Medulla oblongata (tissue), 1 donor: ENCODE results near the gene TPM1.

Source experiments
- DNase-seq: peaks from one replicate; pipeline ENCODE4 v3.0.0-alpha.2; 2015; ENCODE audit errors: extremely low spot score

TPM1 gene

DNA sequence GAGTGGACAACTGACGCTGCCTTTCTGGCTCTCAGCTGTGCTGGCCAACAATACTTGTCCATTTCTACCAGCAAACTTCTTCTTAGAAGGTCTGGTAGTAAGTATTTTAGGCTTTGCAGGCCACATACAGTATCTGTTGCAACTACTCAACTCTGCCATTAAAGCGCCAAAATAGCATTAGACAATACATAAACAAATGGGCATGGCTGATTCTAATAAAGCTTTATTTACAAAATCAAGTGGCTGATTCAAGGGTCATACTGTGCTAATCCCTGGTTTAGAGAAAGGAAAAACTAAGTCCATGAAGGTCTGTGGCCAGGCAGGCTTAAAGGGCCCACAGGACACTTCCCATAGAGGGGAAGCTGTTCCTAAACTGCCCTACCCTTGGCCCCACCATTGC, 26.3 kb upstream of the TPM1 start:
- DNase-seq, result no peak

DNA sequence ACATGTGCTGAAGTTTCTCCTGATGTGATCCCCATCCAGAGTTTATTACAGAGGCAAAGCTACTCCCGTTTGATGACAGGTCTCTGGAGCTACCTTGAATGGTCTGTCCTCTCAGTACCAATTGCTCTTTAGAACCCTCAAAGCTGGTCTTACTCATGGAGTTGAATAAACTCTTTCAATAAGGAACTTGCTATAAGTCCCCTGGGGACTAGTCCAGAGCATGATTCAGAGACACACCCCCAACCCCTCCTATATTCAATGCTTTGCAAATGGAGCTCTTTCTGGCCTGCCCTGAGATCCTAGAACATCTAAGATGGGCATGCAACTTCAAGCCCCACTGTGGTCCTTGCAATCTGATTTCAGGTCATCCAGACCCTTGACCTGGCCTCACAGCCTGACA, 23.9 kb upstream of the TPM1 start:
- no peak for DNase-seq

GRCh38 chr15:63019511-63020109, 22.9 kb upstream of the TPM1 start:
- DNase-seq, result no peak

GRCh38 chr15:63020128-63020527, 22.4 kb upstream of the TPM1 start:
- DNase-seq, result no peak

DNA sequence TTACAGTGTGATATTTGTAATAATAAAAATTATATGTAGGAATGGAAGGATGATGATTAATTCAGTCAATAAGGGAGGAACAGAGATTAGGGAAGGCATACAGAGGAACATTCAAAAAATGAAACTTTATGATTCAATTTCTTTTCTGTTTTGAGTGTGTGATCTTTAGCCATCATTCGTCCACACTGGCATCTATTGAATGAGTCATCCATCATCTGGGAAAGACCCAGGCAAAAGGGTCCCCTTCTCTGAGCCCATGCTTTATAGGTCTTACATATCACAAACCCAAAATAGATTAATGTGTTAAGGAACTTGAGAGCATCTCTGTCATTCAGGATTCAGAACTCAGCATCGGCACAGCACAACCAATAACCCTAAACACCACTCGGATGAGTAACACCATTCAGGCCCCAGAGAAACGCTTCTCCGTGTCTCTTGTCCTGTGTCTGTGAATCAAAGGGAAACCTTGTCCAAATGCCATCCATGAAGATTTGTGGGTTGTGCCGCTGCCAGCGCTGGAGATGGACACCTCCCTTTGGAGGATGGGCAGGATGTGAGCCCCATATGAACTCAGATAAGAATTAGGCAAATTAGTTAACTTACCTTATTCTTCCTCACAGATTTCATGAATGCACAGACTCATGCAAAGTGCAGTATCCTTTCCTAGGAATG, 21.7 kb upstream of the TPM1 start:
- DNase-seq, result peak; percentile 17

DNA sequence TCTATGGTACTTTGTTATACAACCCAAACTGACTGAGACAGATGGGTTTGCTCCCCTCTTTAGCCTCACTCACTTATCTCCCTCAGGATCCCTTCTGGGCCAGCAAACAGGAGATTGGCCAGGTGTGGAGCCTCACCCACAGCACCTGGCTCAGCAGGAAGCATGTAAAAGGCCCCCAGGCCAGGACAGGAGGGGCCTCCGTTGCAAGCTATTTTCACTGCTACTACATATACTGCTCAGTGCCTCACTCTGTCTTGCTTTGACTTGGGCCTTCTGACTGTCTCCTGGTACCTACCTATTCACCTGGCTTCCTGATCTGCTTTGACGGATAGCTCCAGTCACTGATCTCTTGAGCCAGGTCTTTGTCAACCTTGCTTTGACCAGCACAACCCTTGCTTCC, 20.4 kb upstream of the TPM1 start:
- DNase-seq, result no peak

- no peak for DNase-seq
Measured at GRCh38 chr15:63022663-63023062, 19.9 kb upstream of the TPM1 start.

DNA sequence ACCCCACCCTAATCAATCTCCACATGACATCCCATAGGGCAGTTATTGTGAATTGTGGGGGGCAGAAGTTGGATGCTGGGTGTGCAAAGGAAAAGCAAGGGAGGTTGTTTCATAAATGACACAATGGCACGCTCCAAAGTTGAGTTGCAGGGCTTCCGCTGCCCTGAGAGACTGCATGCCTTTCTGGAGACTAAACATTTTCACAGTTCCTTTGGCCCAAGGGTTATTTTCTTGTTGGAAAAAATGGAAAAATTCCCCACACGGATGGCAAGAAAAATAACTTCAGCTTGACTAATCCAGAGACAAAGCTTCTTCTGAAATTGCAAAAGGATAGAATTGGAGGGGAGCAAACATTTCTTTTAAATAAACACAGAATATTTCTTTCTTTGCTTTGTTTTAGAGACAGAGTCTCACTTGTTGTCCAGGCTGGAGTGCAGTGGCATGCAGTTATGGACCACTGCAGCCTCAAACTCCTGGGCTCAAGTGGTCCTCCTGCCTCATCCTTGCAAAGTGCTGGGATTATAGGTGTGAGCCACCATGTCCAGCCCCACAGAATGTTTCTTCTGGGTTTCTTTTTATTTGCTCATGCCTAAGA, 19.1 kb upstream of the TPM1 start:
- DNase-seq, result no peak

GRCh38 chr15:63025460-63025859, 17.1 kb upstream of the TPM1 start:
- DNase-seq, result no peak

DNA sequence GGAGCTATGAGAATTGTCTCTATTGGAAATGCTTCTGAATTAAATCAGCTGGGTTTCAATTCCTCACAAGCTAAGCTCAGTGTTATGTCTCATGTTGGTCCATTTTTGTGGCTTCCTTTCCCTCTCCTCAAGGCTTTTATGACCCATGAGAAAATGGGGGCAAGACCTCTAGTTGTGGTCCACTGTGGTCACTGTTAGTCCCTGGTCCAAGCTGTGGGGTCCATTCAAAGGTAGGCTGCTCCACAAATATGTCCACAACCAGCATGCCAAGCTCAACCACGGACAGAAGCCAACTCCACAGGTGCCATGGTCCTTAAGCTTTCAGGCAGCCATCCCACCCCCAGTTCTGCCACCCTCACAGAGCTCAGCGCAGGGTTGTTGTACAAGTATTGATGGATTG, 14.9 kb upstream of the TPM1 start:
- no peak for DNase-seq

GRCh38 chr15:63028442-63029110, 14.0 kb upstream of the TPM1 start:
- DNase-seq, result no peak

DNA sequence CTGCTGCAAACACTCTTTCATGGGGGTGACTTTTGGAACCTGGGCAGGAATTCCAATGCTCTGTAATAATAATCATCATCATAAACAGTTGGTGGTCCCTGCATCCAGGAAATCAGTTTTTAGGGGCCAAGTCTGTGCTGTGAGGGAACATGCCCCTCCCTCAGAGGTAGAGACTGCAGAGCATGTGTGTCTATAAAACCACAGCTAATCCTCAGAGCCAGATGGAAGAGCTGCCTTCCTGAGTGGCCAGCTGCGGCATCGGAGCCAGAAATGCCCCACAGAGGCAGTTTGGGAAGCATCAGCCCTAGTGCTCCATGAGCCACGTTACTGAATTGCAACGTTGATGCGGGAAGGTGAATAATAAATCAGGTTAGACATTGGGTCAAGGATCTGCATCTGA, 12.9 kb upstream of the TPM1 start:
- no peak for DNase-seq

- DNase-seq, result peak; percentile 78
Measured at GRCh38 chr15:63030101-63030551, 12.4 kb upstream of the TPM1 start.

DNA sequence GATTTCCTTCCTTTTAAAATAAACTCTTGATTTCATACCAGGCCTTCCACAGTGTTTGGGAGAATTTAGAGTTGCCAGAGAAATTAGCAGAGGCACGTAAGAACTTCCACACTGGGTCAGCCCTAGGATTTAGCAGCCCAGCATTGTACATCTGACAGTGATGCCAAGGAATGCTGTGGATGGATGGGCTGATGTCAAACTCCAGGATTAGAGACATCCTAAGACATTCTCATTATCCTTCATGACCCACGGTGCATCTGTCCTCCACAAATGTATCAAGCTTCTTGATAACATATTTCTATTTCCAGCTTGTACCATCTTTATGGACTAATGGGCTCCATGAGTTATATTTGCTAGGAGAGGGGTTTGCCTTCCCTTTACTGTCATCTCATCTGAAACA, 8.0 kb upstream of the TPM1 start:
- DNase-seq, result no peak

GRCh38 chr15:63035253-63035652, 7.3 kb upstream of the TPM1 start:
- DNase-seq, result no peak

GRCh38 chr15:63035977-63036376, 6.6 kb upstream of the TPM1 start:
- no peak for DNase-seq

- DNase-seq, result no peak
Measured at GRCh38 chr15:63037976-63038720, 4.4 kb upstream of the TPM1 start.

- no peak for DNase-seq
Measured at GRCh38 chr15:63038926-63039673, 3.4 kb upstream of the TPM1 start.

DNA sequence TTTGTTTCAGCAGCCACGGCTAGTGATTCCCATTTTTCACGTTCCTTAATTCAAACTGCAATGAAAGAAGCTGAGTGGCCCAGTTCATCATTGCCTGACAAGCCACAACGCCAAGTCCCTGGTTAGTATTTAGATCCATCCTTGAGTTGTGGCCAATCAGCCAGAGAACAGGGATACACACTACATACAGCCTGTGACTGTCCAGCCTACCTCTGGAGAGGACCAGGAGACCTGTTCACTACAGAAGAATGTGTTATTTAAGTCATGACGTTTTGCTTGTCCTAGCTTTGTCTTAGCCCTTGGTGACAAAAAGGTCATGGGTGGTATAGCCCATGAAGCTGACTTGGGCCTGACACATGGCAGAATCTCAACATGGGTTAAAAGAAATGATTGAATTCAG, 2.7 kb upstream of the TPM1 start:
- no peak for DNase-seq

- no peak for DNase-seq
Measured at GRCh38 chr15:63040509-63040908, 2.0 kb upstream of the TPM1 start.

DNA sequence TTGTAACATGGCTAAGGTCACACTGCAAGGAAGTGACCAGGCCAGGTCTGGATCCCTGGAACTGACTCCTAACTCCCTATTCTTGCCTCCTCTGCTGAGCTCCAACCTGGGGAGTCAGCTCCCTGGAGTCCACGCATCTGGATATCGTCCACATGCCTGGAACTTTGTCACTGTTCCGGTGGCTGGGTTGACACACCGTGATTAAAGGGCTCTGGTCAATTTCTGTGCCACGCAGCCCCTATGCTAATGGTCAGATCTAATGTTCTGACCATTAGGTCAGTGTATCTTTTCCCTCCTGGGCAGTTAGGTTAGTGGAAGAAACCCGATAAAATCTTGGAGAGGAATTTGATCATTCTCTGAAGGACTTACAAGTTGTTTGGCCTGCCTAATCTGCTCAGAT, 1.6 kb upstream of the TPM1 start:
- DNase-seq, result no peak
